H1 (cell line): Measurements from ENCODE around the gene COL12A1. TPM values are rescaled to one million over a fixed set of nuclear protein-coding genes. Genes with fewer than 3 reads are reported as not detected.

Source experiments
- CTCF ChIA-PET: fragments of 300-600 bp; sonication (Branson Sonifier 250); formaldehyde crosslinking; loops from one replicate; lab custom pipeline; 2021; ENCODE audit not compliant: partially characterized antibody; lab: Charles Lee
- POLR2A ChIA-PET: fragments of 300-600 bp; sonication (Branson Sonifier 250); formaldehyde crosslinking; loops from one replicate; lab custom pipeline; 2021; ENCODE audit warnings: inconsistent platforms; ENCODE audit not compliant: partially characterized antibody; lab: Charles Lee
- DNase-seq, 2 experiments: peaks; one replicate each; pipeline versions ENCODE4 v3.0.0 to v3.0.0-alpha.2; 2010 to 2022; ENCODE audit warnings: low spot score in 2 of 2, low read depth in 1 of 2, mixed read lengths in 1 of 2
- FAIRE-seq: peaks from 2 replicates; lab custom pipeline; 2011; peaks lifted over from hg19 to GRCh38; lab: Jason Lieb, UNC
- H2AFZ ChIP-seq: 2 replicates; pipeline ENCODE4 v1.8.1; 2012; ENCODE audit warnings: low read length, inconsistent platforms
- H2AK5ac ChIP-seq: 2 replicates; pipeline ENCODE4 v1.6.1; 2013; ENCODE audit warnings: low read depth, low read length
- H2BK120ac ChIP-seq: replicated peaks from 2 replicates; pipeline ENCODE3; 2013; ENCODE audit warnings: low read depth, low read length, inconsistent platforms
- H2BK12ac ChIP-seq: 2 replicates; pipeline ENCODE4 v1.6.1; 2013; ENCODE audit warnings: low read depth, low read length
- H2BK15ac ChIP-seq: 2 replicates; pipeline ENCODE4 v1.6.1; 2013; ENCODE audit warnings: low read length
- H2BK20ac ChIP-seq: 2 replicates; pipeline ENCODE4 v1.6.1; 2013; ENCODE audit warnings: low read length
- H2BK5ac ChIP-seq: 2 replicates; pipeline ENCODE4 v1.6.1; 2013; ENCODE audit warnings: low read depth, low read length
- H3K14ac ChIP-seq: 2 replicates; pipeline ENCODE4 v1.6.1; 2013; ENCODE audit warnings: inconsistent platforms; ENCODE audit not compliant: insufficient read length
- H3K18ac ChIP-seq: 2 replicates; pipeline ENCODE4 v1.6.1; 2013; ENCODE audit warnings: low read length; ENCODE audit errors: extremely low read depth
- H3K23ac ChIP-seq: 2 replicates; pipeline ENCODE4 v1.6.1; 2013; ENCODE audit warnings: inconsistent platforms; ENCODE audit not compliant: insufficient read length
- H3K23me2 ChIP-seq: 2 replicates; pipeline ENCODE4 v1.6.1; 2013; ENCODE audit warnings: low read depth, low read length
- H3K27ac ChIP-seq: 2 replicates; pipeline ENCODE4 v1.6.1; 2011; ENCODE audit warnings: low read depth, low read length, inconsistent platforms
- H3K27me3 ChIP-seq, 4 experiments: replicated peaks in 1 of 4; 1 replicate in 1 of 4; 2 replicates in 3 of 4; pipeline versions ENCODE4 v1.6.1 to v1.8.1; 2011 to 2013; ENCODE audit warnings: low read length in 3 of 4, mild to moderate bottlenecking in 3 of 4, inconsistent platforms in 2 of 4, mixed read lengths in 2 of 4, moderate library complexity in 1 of 4; ENCODE audit not compliant: control insufficient read depth in 3 of 4, insufficient read depth in 3 of 4; ENCODE audit errors: extremely low read depth in 1 of 4
- H3K36me3 ChIP-seq, 4 experiments: 2 replicates each; pipeline versions ENCODE4 v1.6.1 to v1.8.1; 2011 to 2013; ENCODE audit warnings: mild to moderate bottlenecking in 4 of 4, low read length in 3 of 4, moderate library complexity in 2 of 4, control low read depth in 1 of 4, inconsistent platforms in 1 of 4; ENCODE audit not compliant: insufficient read depth in 4 of 4, control insufficient read depth in 2 of 4
- H3K4ac ChIP-seq: replicated peaks from 2 replicates; pipeline ENCODE3; 2013; ENCODE audit warnings: low read length, low read depth, mixed read lengths, inconsistent platforms; ENCODE audit not compliant: insufficient read length
- H3K4me1 ChIP-seq, 4 experiments: replicated peaks in 1 of 4; 1 replicate in 1 of 4; 2 replicates in 3 of 4; pipeline versions ENCODE4 v1.6.1 to v1.8.1; 2011 to 2013; ENCODE audit warnings: low read length in 3 of 4, inconsistent platforms in 2 of 4, mixed read lengths in 1 of 4; ENCODE audit not compliant: insufficient read depth in 4 of 4, control insufficient read depth in 3 of 4
- H3K4me2 ChIP-seq, 2 experiments: 2 replicates each; pipeline versions ENCODE4 v1.6.1 to v1.8.1; 2011 to 2013; ENCODE audit warnings: low read depth in 2 of 2, low read length in 2 of 2, control low read depth in 1 of 2, inconsistent platforms in 1 of 2, mild to moderate bottlenecking in 1 of 2; ENCODE audit not compliant: insufficient read depth in 1 of 2
- H3K4me3 ChIP-seq, 4 experiments: fragments of 200-600, 300-600 bp in 1 of 4; sonication (generic), shearing (Covaris generic), sonication (Bioruptor Twin) in 1 of 4; 2 replicates each; pipeline versions ENCODE4 v1.5.1 to v1.8.1; 2011 to 2016; ENCODE audit warnings: low read length in 4 of 4, low read depth in 3 of 4, control low read depth in 2 of 4, inconsistent platforms in 2 of 4, mild to moderate bottlenecking in 2 of 4, mixed read lengths in 1 of 4, moderate library complexity in 1 of 4; ENCODE audit not compliant: insufficient read depth in 2 of 4; ENCODE audit errors: extremely low read depth in 1 of 4
- H3K56ac ChIP-seq: replicated peaks from 2 replicates; pipeline ENCODE3; 2013; ENCODE audit warnings: low read depth, mild to moderate bottlenecking, mixed read lengths, low read length, inconsistent platforms; ENCODE audit not compliant: insufficient read length
- H3K79me1 ChIP-seq: 2 replicates; pipeline ENCODE4 v1.6.1; 2013; ENCODE audit warnings: low read depth, low read length, control low read depth
- H3K79me2 ChIP-seq, 2 experiments: 2 replicates each; pipeline versions ENCODE4 v1.6.1 to v1.8.1; 2012 to 2013; ENCODE audit warnings: low read length in 2 of 2, mild to moderate bottlenecking in 2 of 2, inconsistent platforms in 1 of 2; ENCODE audit not compliant: insufficient read depth in 2 of 2, control insufficient read depth in 1 of 2
- H3K9ac ChIP-seq, 4 experiments: replicated peaks in 1 of 4; 1 replicate in 1 of 4; 2 replicates in 3 of 4; pipeline versions ENCODE4 v1.6.1 to v1.8.1; 2011 to 2013; ENCODE audit warnings: low read depth in 3 of 4, low read length in 3 of 4, control low read depth in 2 of 4, mild to moderate bottlenecking in 2 of 4, moderate library complexity in 2 of 4, inconsistent platforms in 1 of 4; ENCODE audit errors: extremely low read depth in 1 of 4
- H3K9me3 ChIP-seq, 2 experiments: 2 replicates each; pipeline versions ENCODE4 v1.6.1 to v1.8.1; 2012 to 2013; ENCODE audit warnings: mild to moderate bottlenecking in 2 of 2, moderate library complexity in 2 of 2, control low read depth in 1 of 2, inconsistent platforms in 1 of 2, low read depth in 1 of 2, low read length in 1 of 2, mixed read lengths in 1 of 2; ENCODE audit not compliant: insufficient read depth in 2 of 2
- H4K20me1 ChIP-seq, 2 experiments: replicated peaks in 1 of 2; 2 replicates each; pipeline versions ENCODE3 to v1.8.1; 2011 to 2013; ENCODE audit warnings: inconsistent platforms in 2 of 2, low read length in 2 of 2, mild to moderate bottlenecking in 1 of 2; ENCODE audit not compliant: insufficient read depth in 2 of 2, control insufficient read depth in 1 of 2
- H4K5ac ChIP-seq: 2 replicates; pipeline ENCODE4 v1.6.1; 2013; ENCODE audit warnings: low read length, low read depth, mixed read lengths, inconsistent platforms; ENCODE audit not compliant: insufficient read length
- H4K8ac ChIP-seq: 2 replicates; pipeline ENCODE4 v1.8.0; 2013; ENCODE audit warnings: mild to moderate bottlenecking, moderate library complexity, low read length, inconsistent platforms; ENCODE audit not compliant: insufficient read depth; ENCODE audit errors: extremely low read depth
- H4K91ac ChIP-seq: replicated peaks from 2 replicates; pipeline ENCODE3; 2013; ENCODE audit warnings: low read length, mixed read lengths, inconsistent platforms; ENCODE audit not compliant: insufficient read length
- CHD2 ChIP-seq: IDR thresholded peaks from 2 replicates; pipeline ENCODE4 v1.6.1; 2012; ENCODE audit warnings: low read length, improper control_type of control experiment
- E2F6 ChIP-seq: IDR thresholded peaks from 2 replicates; pipeline ENCODE4 v1.6.1; 2012; ENCODE audit warnings: inconsistent platforms
- EZH2 ChIP-seq: fragments of 200-600 bp; sonication (generic); IDR thresholded peaks from 2 replicates; pipeline ENCODE4 v1.7.1; 2012; ENCODE audit warnings: low read depth, mild to moderate bottlenecking, moderate library complexity, low read length, inconsistent platforms; ENCODE audit not compliant: severe bottlenecking
- HDAC6 ChIP-seq: IDR thresholded peaks from one replicate; pipeline ENCODE4 v1.7.1; 2012; ENCODE audit warnings: low read depth, mild to moderate bottlenecking, inconsistent platforms, low read length, moderate library complexity
- JUND ChIP-seq: IDR thresholded peaks from 2 replicates; pipeline ENCODE4 v1.6.1; 2011; ENCODE audit warnings: mild to moderate bottlenecking, improper control_type of control experiment, low read length
- KDM5A ChIP-seq: fragments of 200-600 bp; IDR thresholded peaks from 2 replicates; pipeline ENCODE4 v1.7.1; 2012; ENCODE audit warnings: mild to moderate bottlenecking, low read length, inconsistent platforms, mixed read lengths
- NRF1 ChIP-seq: IDR thresholded peaks from 2 replicates; pipeline ENCODE4 v1.6.1; 2011; ENCODE audit warnings: mild to moderate bottlenecking, low read depth, low read length, improper control_type of control experiment
- POLR2A ChIP-seq, 2 experiments: IDR thresholded peaks; 1 replicate in 1 of 2; 2 replicates in 1 of 2; pipeline ENCODE4 v1.6.1; 2011; ENCODE audit warnings: low read depth in 2 of 2, low read length in 2 of 2, mild to moderate bottlenecking in 2 of 2; ENCODE audit errors: control extremely low read depth in 1 of 2
- RAD21 ChIP-seq, 2 experiments: IDR thresholded peaks in 1 of 2; conservative IDR thresholded peaks in 1 of 2; 2 replicates each; pipeline ENCODE4 v1.6.1; 2011; ENCODE audit warnings: low read depth in 2 of 2, low read length in 2 of 2, improper control_type of control experiment in 1 of 2, inconsistent platforms in 1 of 2, mild to moderate bottlenecking in 1 of 2, moderate library complexity in 1 of 2
- SIN3A ChIP-seq, 2 experiments: IDR thresholded peaks in 1 of 2; conservative IDR thresholded peaks in 1 of 2; 2 replicates each; pipeline ENCODE4 v1.6.1; 2011 to 2012; ENCODE audit warnings: low read length in 2 of 2, improper control_type of control experiment in 1 of 2, low read depth in 1 of 2, mild to moderate bottlenecking in 1 of 2
- SRF ChIP-seq: IDR thresholded peaks from 2 replicates; pipeline ENCODE4 v1.6.1; 2011; ENCODE audit warnings: mild to moderate bottlenecking, low read depth, low read length, moderate library complexity
- SUZ12 ChIP-seq: fragments of 200-600 bp; sonication (generic); IDR thresholded peaks from 2 replicates; pipeline ENCODE4 v1.6.1; 2012; ENCODE audit warnings: mild to moderate bottlenecking, inconsistent platforms, low read length, moderate library complexity, mixed read lengths
- TEAD4 ChIP-seq: IDR thresholded peaks from 2 replicates; pipeline ENCODE4 v1.6.1; 2012; ENCODE audit warnings: low read depth, low read length, inconsistent platforms, mixed read lengths
- WGBS, 2 experiments: shearing (Covaris generic) in 1 of 2; methylation state at CpG; one replicate each; pipeline versions ENCODE4 v1.1.6 to v1.1.7; 2013 to 2015; ENCODE audit warnings: low lambda C conversion rate in 2 of 2, mixed read lengths in 2 of 2, inconsistent platforms in 1 of 2, low coverage in 1 of 2, missing lambda C conversion rate in 1 of 2; ENCODE audit not compliant: insufficient replicate concordance in 2 of 2, insufficient coverage in 1 of 2, insufficient read length in 1 of 2; ENCODE audit errors: extremely low coverage in 1 of 2, missing lambda C conversion rate in 1 of 2; 5-methylcytosine and 5-hydroxymethylcytosine counted together
- polyA plus RNA-seq, 7 experiments: library from polyadenylated mRNA; depleted of rRNA in 3 of 7; stranded (reverse) in 5 of 7; unstranded in 2 of 7; fragments of >200 nt in 5 of 7; fragments of 200-250 nt in 2 of 7; gene quantifications; 1 replicate in 5 of 7; 2 replicates in 1 of 7; 4 replicates in 1 of 7; pipeline versions ENCODE4 v1.2.1 to v1.2.3, GENCODE V29; 2011 to 2013; ENCODE audit warnings: missing spikeins in 2 of 7, mixed read lengths in 2 of 7
- total RNA-seq: library from RNA; stranded (reverse); fragmentation: NEBNext Ultra II Directional; extraction: Animal tissue kit (Norgen Biotek cat#: 25700); gene quantifications from 2 replicates; pipeline ENCODE4 v1.2.1, GENCODE V29; 2021

The COL12A1 gene
- total and polyA plus RNA-seq, 2 of the 8 experiments (the other 6 are each of a cell fraction or from before 2014, with no cell fraction given): 1.4 to 4.7 TPM

- no peak overlapping the region for H4K8ac ChIP-seq
- peak overlapping the region; percentile 46 for H2BK5ac ChIP-seq
- H3K9me3 ChIP-seq: no peaks in the 10 kb centered on the region
- H2AK5ac ChIP-seq: no peak overlapping the region
- no peak overlapping the region for H2BK20ac ChIP-seq
- DNase-seq (no peak), FAIRE-seq (no peak)
- H2BK15ac ChIP-seq: no peak overlapping the region
- peak overlapping the region; percentile 92 for H2AFZ ChIP-seq
- H4K5ac ChIP-seq: peak overlapping the region; percentile 60
- peaks cover 2 to 22% (median 11%) of the 10 kb centered on the region in 4 experiments; a peak in 6 of 8 replicates for H3K36me3 ChIP-seq
- H3K23me2 ChIP-seq: peaks cover 2% of the 10 kb centered on the region; the same call in 1 of the 2 replicates
- no peak overlapping the region for H3K4ac ChIP-seq
- ChIA-PET CTCF (no interaction called here), POLR2A (interaction anchor here (0.8 to 3.6 kb wide), 15 partner anchors 9 to 359 kb away, joined by 3 to 35 read pairs (median 5); partner anchors contain the start of genes SENP6 and TMEM30A)
- peak overlapping the region; percentile 79 to 99 (median 96) for H3K4me3 ChIP-seq
- no peak overlapping the region for H3K14ac ChIP-seq
- no peak overlapping the region for H2BK120ac ChIP-seq
- no peak overlapping the region for H4K91ac ChIP-seq
- H2BK12ac ChIP-seq: no peak overlapping the region
- H4K20me1 ChIP-seq: peaks cover 0 to 1% of the 10 kb centered on the region in 2 experiments
- H3K79me2 ChIP-seq: peaks cover 0 to 36% of the 10 kb centered on the region in 2 experiments; a peak in 2 of 4 replicates
- no peak overlapping the region for H3K56ac ChIP-seq
- H3K23ac ChIP-seq: no peak overlapping the region
- H3K9ac ChIP-seq: peak overlapping the region; percentile 73 to 90 (median 80)
- H3K18ac ChIP-seq: no peak overlapping the region
- peaks cover 0 to under 1% (median 0%) of the 10 kb centered on the region in 4 experiments; a peak in 2 of 7 replicates for H3K4me1 ChIP-seq
- peak overlapping the region; percentile 52 for H3K27ac ChIP-seq
- 32% methylated on average over 15 of the region's 15 CpGs; no CpG with 5 or more reads in 1 of the 2 experiments for WGBS, 2 experiments
- no peaks in the 10 kb centered on the region for H3K27me3 ChIP-seq
- no peaks in the 10 kb centered on the region for H3K79me1 ChIP-seq
- peak overlapping the region; percentile 78 to 80 for H3K4me2 ChIP-seq
- TF ChIP-seq CHD2 (no peak), TEAD4 (no peak), NRF1 (no peak), SIN3A (conservative IDR thresholded peaks at IDR 0.05 in 1 of 2, IDR thresholded peaks at IDR 0.05 in 1 of 2; ENCODE audit: low read depth in 1 of 2, low read length in 2 of 2) (no peak), RAD21 (IDR thresholded peaks at IDR 0.05 in 1 of 2, conservative IDR thresholded peaks at IDR 0.05 in 1 of 2; ENCODE audit: low read depth in 2 of 2, low read length in 2 of 2) (no peak), HDAC6 (no peak), KDM5A (no peak), EZH2 (no peak), SUZ12 (no peak), POLR2A (IDR thresholded peaks at IDR 0.05; ENCODE audit: control extremely low read depth in 1 of 2, low read depth in 2 of 2, low read length in 2 of 2) (no peak), E2F6 (no peak), SRF (no peak), JUND (no peak)
These were observed 38.3 kb upstream of the COL12A1 start for GRCh38 chr6:75244063-75244584.
